Neural cell (in vitro differentiated cells): ENCODE data around the gene KANK4. TPM values are rescaled to one million over a fixed set of nuclear protein-coding genes. Genes with fewer than 3 reads are reported as not detected.

Experiments
- H2AFZ ChIP-seq: fragments of 200-600, 300-800 bp; sonication (generic), shearing (Covaris generic); 2 replicates; pipeline ENCODE4 v1.6.0; 2014; ENCODE audit warnings: low read depth, mild to moderate bottlenecking, antibody characterized with exemption, low read length, moderate library complexity
- H3F3A ChIP-seq: fragments of 200-600 bp; shearing (Covaris generic); 2 replicates; pipeline ENCODE4 v1.6.1; 2016; ENCODE audit warnings: mild to moderate bottlenecking, moderate library complexity, mixed read lengths, antibody characterized with exemption, low read length; ENCODE audit not compliant: insufficient read depth, poor library complexity, severe bottlenecking
- H3K27ac ChIP-seq: fragments of 200-600, 300-800 bp; sonication (generic), shearing (Covaris generic); 2 replicates; pipeline ENCODE4 v1.5.1; 2014; ENCODE audit warnings: mild to moderate bottlenecking, low read length, moderate library complexity
- H3K27me3 ChIP-seq: fragments of 300-800, 200-600 bp; sonication (generic), shearing (Covaris generic); 2 replicates; pipeline ENCODE4 v1.6.0; 2014; ENCODE audit warnings: mild to moderate bottlenecking, low read depth, low read length, moderate library complexity; ENCODE audit not compliant: insufficient read depth
- H3K36me3 ChIP-seq: fragments of 300-800, 200-600 bp; sonication (generic), shearing (Covaris generic); 2 replicates; pipeline ENCODE4 v1.5.1; 2014; ENCODE audit warnings: mild to moderate bottlenecking, antibody characterized with exemption, low read length, moderate library complexity; ENCODE audit not compliant: insufficient read depth
- H3K4me2 ChIP-seq: fragments of 300-800, 200-600 bp; sonication (generic), shearing (Covaris generic); 2 replicates; pipeline ENCODE4 v1.6.0; 2014; ENCODE audit warnings: mild to moderate bottlenecking, low read length
- H3K4me3 ChIP-seq: fragments of 300-800, 200-600 bp; sonication (generic), shearing (Covaris generic); 2 replicates; pipeline ENCODE4 v1.5.1; 2014; ENCODE audit warnings: mild to moderate bottlenecking, low read length, moderate library complexity
- H3K79me2 ChIP-seq: fragments of 200-600 bp; shearing (Covaris generic); replicated peaks from 2 replicates; pipeline ENCODE4 v1.6.0; 2014; ENCODE audit warnings: mild to moderate bottlenecking, low read length, moderate library complexity; ENCODE audit not compliant: insufficient read depth
- H3K9ac ChIP-seq: fragments of 300-800, 200-600 bp; sonication (generic), shearing (Covaris generic); 2 replicates; pipeline ENCODE4 v1.6.1; 2016; ENCODE audit warnings: mild to moderate bottlenecking, low read length, mixed read lengths
- H3K9me2 ChIP-seq: fragments of 200-600 bp; shearing (Covaris generic); 2 replicates; pipeline ENCODE4 v1.6.1; 2016; ENCODE audit warnings: mild to moderate bottlenecking, low read length, mixed read lengths; ENCODE audit not compliant: insufficient read depth
- H3K9me3 ChIP-seq: fragments of 200-600, 300-800 bp; sonication (generic), shearing (Covaris generic); 2 replicates; pipeline ENCODE4 v1.6.1; 2016; ENCODE audit warnings: mild to moderate bottlenecking, mixed run types, low read length, moderate library complexity, mixed read lengths
- H4K20me1 ChIP-seq: fragments of 200-600 bp; shearing (Covaris generic); 2 replicates; pipeline ENCODE4 v1.6.1; 2016; ENCODE audit warnings: mild to moderate bottlenecking, mixed run types; ENCODE audit not compliant: insufficient read depth
- CTCF ChIP-seq: fragments of 450-650 bp; IDR thresholded peaks from 2 replicates; pipeline ENCODE4 v1.5.1; 2014; ENCODE audit warnings: antibody characterized with exemption, mild to moderate bottlenecking, moderate library complexity; ENCODE audit not compliant: poor library complexity, severe bottlenecking
- EP300 ChIP-seq: fragments of 450-650 bp; conservative IDR thresholded peaks from 2 replicates; pipeline ENCODE4 v1.6.1; 2014; ENCODE audit warnings: antibody characterized with exemption, mild to moderate bottlenecking, moderate library complexity; ENCODE audit not compliant: poor library complexity, severe bottlenecking
- EZH2 ChIP-seq: fragments of 200-600, 300-800 bp; shearing (Covaris generic), sonication (generic); IDR thresholded peaks from 2 replicates; pipeline ENCODE4 v1.6.1; 2014; ENCODE audit warnings: antibody characterized with exemption, low read length, borderline replicate concordance, mild to moderate bottlenecking; ENCODE audit not compliant: insufficient read depth, poor library complexity, severe bottlenecking
- MXI1 ChIP-seq: fragments of 450-650 bp; conservative IDR thresholded peaks from 2 replicates; pipeline ENCODE4 v1.6.1; 2014; ENCODE audit warnings: antibody characterized with exemption, mild to moderate bottlenecking; ENCODE audit not compliant: poor library complexity, severe bottlenecking
- POLR2AphosphoS5 ChIP-seq: IDR thresholded peaks from 2 replicates; pipeline ENCODE4 v1.6.1; 2012
- RAD21 ChIP-seq: fragments of 450-650 bp; conservative IDR thresholded peaks from 2 replicates; pipeline ENCODE4 v1.6.1; 2014; ENCODE audit warnings: antibody characterized with exemption, mild to moderate bottlenecking, moderate library complexity
- REST ChIP-seq: IDR thresholded peaks from 2 replicates; pipeline ENCODE4 v1.6.1; 2012; ENCODE audit warnings: borderline replicate concordance
- SMC3 ChIP-seq: fragments of 450-650 bp; conservative IDR thresholded peaks from 2 replicates; pipeline ENCODE4 v1.6.1; 2014; ENCODE audit warnings: antibody characterized with exemption, mild to moderate bottlenecking, moderate library complexity; ENCODE audit not compliant: poor library complexity
- TAF1 ChIP-seq: IDR thresholded peaks from 2 replicates; pipeline ENCODE4 v1.6.1; 2012; ENCODE audit warnings: low read depth
- polyA plus RNA-seq: library from polyadenylated mRNA; depleted of rRNA; stranded (reverse); fragments of >200 nt; gene quantifications from 2 replicates; pipeline ENCODE4 v1.2.3, GENCODE V29; 2014

KANK4 gene
- polyA plus RNA-seq, 1 donor from 2014 or later, result 0.25 TPM

- no peaks in the 10 kb centered on the region for H3K9me3 ChIP-seq
- H2AFZ ChIP-seq, result no peak overlapping the region
- H3K9me2 ChIP-seq, result no peaks in the 10 kb centered on the region
- H4K20me1 ChIP-seq, result no peaks in the 10 kb centered on the region
- H3K4me2 ChIP-seq, result no peak overlapping the region
- H3K9ac ChIP-seq, result no peak overlapping the region
- H3K79me2 ChIP-seq, result no peaks in the 10 kb centered on the region
- no peaks in the 10 kb centered on the region for H3F3A ChIP-seq
- no peak overlapping the region for H3K27ac ChIP-seq
- TF ChIP-seq REST (no peak), MXI1 (no peak), EP300 (no peak), CTCF (no peak), RAD21 (no peak), SMC3 (no peak), POLR2AphosphoS5 (no peak), EZH2 (no peak), TAF1 (no peak)
- H3K36me3 ChIP-seq, result no peaks in the 10 kb centered on the region
- H3K27me3 ChIP-seq, result no peaks in the 10 kb centered on the region
- no peak overlapping the region for H3K4me3 ChIP-seq
Measured at GRCh38 chr1:62308606-62309005, 10.6 kb downstream of the KANK4 start.

DNA sequence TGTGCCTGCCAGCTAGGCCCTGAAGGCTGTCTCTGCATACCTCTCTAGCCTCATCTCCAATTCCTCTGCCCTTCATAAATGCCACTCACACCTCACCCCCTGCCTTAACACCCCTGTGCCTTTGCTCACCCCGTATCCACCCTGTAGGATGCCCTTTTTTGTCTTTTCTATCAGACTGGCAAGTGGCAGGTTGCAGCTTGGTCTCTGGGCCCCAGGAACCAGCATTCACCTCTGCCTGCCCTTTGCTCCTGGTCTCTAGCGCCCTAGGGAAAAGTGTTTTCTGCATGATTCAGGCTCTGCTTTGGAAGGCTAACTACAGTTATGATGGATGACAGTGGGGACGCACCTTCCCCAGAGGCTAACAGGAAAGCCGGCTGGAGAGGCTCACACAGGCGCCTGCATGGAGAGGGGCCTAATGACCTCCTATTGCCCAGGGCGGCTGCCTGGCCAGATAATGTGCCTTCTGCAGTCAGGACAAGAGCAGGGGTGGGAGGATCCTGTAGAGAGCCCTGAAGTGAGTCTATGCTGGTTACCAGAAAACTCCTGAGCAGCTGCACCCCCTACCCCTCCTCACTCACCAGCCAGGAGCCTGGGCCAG, 11.2 kb downstream of the KANK4 start:
- H3K79me2 ChIP-seq, result no peaks in the 10 kb centered on the region
- no peaks in the 10 kb centered on the region for H3F3A ChIP-seq
- H3K4me2 ChIP-seq, result no peak overlapping the region
- no peak overlapping the region for H3K9ac ChIP-seq
- H3K27me3 ChIP-seq, result no peaks in the 10 kb centered on the region
- H4K20me1 ChIP-seq, result no peaks in the 10 kb centered on the region
- no peak overlapping the region for H3K4me3 ChIP-seq
- no peak overlapping the region for H3K27ac ChIP-seq
- no peaks in the 10 kb centered on the region for H3K9me2 ChIP-seq
- no peak overlapping the region for H2AFZ ChIP-seq
- H3K36me3 ChIP-seq, result no peaks in the 10 kb centered on the region
- H3K9me3 ChIP-seq, result no peaks in the 10 kb centered on the region
- TF ChIP-seq CTCF (no peak), RAD21 (no peak)
